ENCODE data around the gene MLPH.

The MLPH gene

GRCh38 chr2:237547841-237548416 lies 60.9 kb downstream of the MLPH start:
- TF ChIP-seq CTCF (IDR thresholded peaks at IDR 0.05; ENCODE audit: low read depth, low read length), result no peak

GRCh38 chr2:237549216-237549615 lies 62.2 kb downstream of the MLPH start:
- TF ChIP-seq CTCF (IDR thresholded peaks at IDR 0.05; ENCODE audit: low read depth, low read length), result no peak
- DNase-seq (ENCODE audit: extremely low read depth, low read depth), result no peak

More at GRCh38 chr2:237547841-237548416, 60.9 kb downstream of the MLPH start:
- DNase-seq (ENCODE audit: extremely low read depth, low read depth), result no peak

- no peak for DNase-seq (ENCODE audit: extremely low read depth, low read depth)
Measured at GRCh38 chr2:237549643-237550415, 62.8 kb downstream of the MLPH start.

GRCh38 chr2:237551071-237551574 lies 64.1 kb downstream of the MLPH start:
- TF ChIP-seq CTCF (IDR thresholded peaks at IDR 0.05; ENCODE audit: low read depth, low read length), result no peak

More at GRCh38 chr2:237549643-237550415, 62.8 kb downstream of the MLPH start:
- TF ChIP-seq CTCF (IDR thresholded peaks at IDR 0.05; ENCODE audit: low read depth, low read length), result no peak

GRCh38 chr2:237552908-237553307 lies 65.9 kb downstream of the MLPH start:
- TF ChIP-seq CTCF (IDR thresholded peaks at IDR 0.05; ENCODE audit: low read depth, low read length), result no peak

More at GRCh38 chr2:237551071-237551574, 64.1 kb downstream of the MLPH start:
- DNase-seq (ENCODE audit: extremely low read depth, low read depth), result no peak

GRCh38 chr2:237553948-237554347 lies 66.9 kb downstream of the MLPH start:
- DNase-seq (ENCODE audit: extremely low read depth, low read depth), result no peak
- TF ChIP-seq CTCF (IDR thresholded peaks at IDR 0.05; ENCODE audit: low read depth, low read length), result no peak

More at GRCh38 chr2:237552908-237553307, 65.9 kb downstream of the MLPH start:
- DNase-seq (ENCODE audit: extremely low read depth, low read depth), result no peak

- no peak for DNase-seq (ENCODE audit: extremely low read depth, low read depth)
- TF ChIP-seq CTCF (IDR thresholded peaks at IDR 0.05; ENCODE audit: low read depth, low read length), result no peak
Measured at GRCh38 chr2:237555560-237555959, 68.5 kb downstream of the MLPH start.

Data from AG09319 (cell line).